GM19025 (cell line): ENCODE data around the gene ZBED5.
"Not testable (repeated sequence)": the region's sequence is repeated elsewhere in the genome, so short reads cannot be mapped to it uniquely, and the experiment has no call there.

Experiments used
- ATAC-seq: cut with Tn5 transposase; IDR thresholded peaks from one replicate; pipeline ENCODE4 v1.9.1; 2021; ENCODE audit warnings: mild to moderate bottlenecking, low read depth, moderate library complexity; ENCODE audit not compliant: unreplicated experiment

Gene ZBED5

DNA sequence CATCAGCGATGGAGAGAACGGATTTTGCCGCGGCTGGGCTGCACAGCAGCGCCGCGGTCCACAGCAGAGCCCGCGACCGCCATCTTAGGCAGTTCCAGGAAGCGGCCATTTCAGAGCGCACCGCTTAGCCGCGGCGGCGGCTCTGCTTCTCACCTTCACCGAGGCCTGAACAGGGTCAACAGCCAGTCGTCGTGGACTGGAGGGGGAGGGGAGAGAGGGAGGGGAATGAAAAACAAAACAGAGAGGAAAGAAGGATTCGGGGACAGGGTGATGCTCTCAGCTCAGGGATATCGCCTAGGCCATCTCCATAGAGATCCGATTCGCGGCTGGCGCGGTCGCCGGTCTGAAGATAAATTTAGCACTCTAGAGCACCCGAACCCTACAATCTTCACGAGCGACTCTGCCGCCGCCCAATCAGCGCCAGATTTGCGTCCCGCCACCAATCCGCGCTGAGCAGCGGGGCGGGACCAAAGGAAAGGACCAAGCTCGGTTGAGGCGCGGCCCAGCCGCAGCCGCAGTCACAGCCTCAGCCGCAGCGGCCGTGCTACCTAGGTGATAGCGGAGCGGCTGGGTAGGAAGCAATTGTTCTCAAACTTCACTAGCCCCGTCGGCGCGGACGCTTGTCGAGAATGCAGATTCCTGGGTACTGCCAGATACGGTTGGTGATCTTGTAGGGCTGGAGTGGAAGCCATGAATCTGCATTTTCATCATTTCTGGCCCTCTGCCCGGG lies at the start of gene ZBED5:
Gene ZBED5, minus strand, starts transcription at position 345 of the 730 bp plus-strand sequence. CDS start 3,108 bp downstream, outside the sequence.
- ATAC-seq, result peak; percentile 91

DNA sequence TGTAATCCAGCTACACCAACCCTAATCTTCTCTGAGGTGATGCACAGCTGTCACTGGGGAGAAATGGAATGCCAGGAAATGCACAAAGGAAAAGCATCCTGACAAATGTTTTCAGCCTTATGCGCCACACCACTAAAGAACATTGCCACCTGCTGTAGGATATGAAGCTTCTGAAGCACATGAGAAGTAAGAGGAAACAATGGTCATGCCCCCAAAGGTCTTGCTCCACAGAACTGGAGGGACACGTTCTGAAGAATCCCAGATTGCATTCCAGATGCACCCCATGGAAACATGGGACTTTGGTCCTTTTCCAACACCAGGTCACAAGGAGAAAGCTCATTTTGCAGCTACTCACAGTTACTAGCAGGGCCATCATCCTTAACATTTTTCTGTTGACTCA lies 48.7 kb upstream of the ZBED5 start:
- no peak for ATAC-seq

DNA sequence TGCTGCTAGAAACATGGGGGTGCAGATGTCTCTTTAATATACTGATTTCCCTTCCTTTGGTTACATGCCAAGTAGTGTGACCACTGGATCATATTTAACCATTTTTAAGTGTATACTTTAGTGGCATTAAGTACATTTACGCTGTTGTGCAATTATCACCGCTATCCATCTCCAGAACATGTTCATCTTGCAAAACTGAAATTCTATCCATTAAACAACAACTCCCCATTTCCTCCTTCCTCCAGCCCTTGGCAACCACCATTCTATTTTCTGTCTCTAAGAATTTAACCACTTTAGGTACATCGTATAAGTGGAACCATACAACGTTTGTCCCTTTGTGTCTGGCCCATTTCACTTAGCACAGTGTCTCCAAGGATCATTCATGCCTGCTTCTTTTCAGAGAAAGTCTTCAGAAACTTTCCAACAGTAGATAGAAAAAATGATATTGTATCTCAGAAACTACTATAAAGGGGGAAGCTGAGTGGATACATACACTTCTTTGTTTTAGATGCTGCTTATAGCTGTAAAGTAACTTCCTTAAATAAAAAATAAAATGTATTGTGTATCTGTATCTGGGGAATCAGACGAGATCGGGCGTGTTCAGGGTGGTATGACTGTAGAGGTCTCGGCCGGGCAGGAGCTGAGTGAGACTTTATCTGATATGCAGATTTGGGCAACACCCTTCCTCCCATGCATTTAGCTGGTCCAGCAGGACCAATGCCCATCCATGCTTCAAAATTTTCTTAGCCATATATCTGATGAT lies 44.6 kb upstream of the ZBED5 start:
- ATAC-seq, result no peak

GRCh38 chr11:10900681-10901415 lies 43.0 kb upstream of the ZBED5 start:
- no peak for ATAC-seq

DNA sequence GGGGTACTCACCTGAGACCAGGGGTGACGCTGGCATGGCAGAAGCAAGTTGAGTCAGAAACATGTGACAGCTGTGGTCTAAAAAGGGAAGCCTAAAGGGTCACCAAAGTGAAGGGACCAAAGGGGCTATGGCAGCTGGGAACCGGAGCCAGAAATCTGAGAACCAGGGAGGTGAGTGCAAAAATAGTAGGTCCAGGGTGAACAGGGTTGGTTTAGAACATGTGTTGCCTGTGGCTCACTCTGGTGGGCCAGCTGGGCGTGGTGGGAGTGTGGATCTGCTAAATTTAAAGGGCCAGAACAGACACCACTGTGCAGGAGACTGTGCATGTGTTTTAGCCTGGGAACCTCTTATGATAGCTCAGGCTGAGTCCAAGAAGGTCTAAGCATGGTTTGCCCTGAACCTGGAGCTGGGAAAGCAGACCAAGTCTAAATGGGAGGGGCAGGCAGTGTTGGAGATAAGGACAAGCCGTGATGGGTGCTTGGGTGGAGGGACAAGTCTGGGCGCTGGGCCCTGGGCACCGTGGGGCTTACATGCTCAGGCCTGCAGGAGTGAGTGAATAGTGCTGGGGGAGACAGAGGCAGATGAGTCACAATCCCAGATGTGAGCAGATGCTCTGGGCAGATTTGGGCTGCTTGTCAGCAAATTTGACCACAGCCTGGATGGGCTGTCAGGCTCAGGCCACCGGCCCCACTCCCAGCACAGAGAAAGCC lies 41.4 kb upstream of the ZBED5 start:
- ATAC-seq, result no peak

- ATAC-seq, result no peak
Measured at GRCh38 chr11:10898763-10899025, 40.8 kb upstream of the ZBED5 start.

DNA sequence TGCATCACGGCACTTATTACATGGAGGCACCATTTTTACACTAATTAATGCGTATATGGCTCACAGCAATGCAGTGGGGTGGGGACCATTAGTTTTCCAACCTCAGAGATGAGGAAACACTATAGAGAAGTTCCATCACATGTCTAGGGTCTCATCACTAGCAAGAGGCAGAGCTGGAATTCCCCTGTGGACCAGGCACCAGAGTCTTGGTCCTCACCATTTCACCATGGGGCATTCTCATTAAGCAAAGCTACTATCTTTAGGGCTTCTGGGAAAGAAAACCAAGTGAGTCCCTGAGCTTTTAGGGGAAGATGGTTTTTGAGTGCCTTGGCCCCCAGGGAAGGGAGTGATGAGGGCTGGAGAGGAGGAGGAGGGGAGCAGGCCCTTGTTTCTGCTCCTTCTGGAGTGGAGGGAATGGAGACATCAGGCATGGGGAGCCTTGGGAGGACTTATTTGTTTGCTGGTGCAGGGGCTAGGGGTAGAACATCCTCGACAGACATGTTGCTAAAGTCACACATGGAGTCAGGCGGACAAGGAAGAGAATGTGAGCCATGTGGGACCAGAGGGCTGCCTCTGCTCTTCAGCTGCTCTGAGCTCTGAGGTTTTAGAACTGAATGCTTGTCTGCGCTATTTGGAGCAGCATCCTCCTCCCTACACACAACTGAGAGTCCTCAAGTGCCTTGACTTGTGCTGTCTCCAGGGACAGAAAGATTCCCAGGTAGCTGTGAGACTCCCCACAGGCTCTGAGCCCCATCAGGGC lies 40.3 kb upstream of the ZBED5 start:
- no peak for ATAC-seq

DNA sequence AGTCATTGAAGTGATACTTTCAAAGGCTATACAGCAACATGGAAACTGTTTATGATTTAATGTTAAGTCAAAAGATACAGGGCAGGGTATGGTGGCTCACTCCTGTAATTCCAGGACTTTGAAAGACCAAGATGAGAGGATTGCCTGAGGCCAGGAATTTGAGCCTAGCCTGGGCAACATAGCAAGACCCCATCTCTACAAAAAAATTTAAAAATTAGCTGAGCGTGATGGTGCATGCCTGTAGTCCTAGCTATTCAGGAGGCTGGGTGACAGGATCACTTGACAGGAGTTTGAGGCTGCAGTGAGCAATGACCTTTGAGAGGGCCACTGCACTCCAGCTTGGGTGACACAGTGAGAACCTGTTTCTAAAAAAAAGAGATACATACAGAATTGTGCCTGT lies 39.3 kb upstream of the ZBED5 start:
- ATAC-seq, result no peak

DNA sequence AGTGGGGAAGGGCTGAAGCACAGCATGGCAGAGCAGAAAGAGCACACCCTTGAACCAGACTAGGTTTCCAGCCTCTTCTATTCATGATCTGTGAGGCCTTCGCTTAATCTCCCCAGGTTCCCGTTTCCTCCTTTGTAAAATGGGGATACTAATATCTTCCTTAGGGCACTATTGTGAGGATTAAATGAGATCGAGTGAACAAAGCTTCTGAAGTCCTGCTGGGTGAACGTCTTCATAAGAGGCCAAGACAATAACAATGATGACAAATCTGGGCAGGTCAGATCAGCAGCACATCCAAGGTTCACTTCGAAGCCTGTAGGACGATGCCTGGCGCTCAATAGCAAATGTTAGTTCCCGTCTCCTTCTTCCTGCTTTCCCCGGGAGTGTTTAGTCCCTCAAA lies 38.6 kb upstream of the ZBED5 start:
- ATAC-seq, result no peak

GRCh38 chr11:10895285-10895684 lies 37.4 kb upstream of the ZBED5 start:
- ATAC-seq, result no peak

DNA sequence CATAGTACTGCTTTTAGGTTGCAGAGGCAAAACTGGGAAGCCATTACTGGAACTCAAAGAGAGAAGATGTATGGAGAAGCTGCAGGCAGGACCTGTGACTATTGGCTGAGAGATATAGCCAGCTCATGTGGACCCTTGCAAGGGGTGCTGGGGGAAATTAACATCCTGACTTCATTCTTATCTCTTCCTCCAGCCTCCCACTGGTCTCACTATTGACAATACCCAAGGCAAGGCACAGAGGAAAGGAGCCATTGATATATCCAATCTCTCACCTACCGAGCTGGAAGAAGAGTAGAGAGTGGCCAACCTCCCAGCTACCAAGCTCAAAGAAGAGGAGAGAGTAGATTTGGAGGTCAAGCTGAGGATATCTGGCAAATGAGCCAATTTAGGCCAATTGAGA lies 36.8 kb upstream of the ZBED5 start:
- no peak for ATAC-seq

- ATAC-seq, result no peak
Measured at GRCh38 chr11:10893714-10894151, 35.9 kb upstream of the ZBED5 start.

DNA sequence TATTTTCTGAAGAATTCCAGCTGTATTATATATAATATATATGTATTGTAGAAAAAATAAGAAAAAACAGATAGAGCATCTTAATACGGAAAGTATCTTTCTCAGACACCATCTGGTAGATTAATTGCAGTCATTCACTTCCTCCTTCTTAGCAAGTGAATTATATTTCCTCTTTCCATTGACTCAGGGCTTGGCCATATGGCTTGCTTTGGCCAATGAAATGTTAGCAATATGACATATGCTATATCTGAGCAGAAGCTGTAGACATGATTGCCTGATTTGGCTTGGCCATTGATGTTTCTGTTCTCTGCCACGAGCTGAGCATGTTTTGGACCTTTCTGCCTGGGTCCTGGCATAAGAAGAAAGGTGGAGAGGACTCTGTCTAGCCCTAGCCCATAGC lies 34.4 kb upstream of the ZBED5 start:
- ATAC-seq, result no peak

DNA sequence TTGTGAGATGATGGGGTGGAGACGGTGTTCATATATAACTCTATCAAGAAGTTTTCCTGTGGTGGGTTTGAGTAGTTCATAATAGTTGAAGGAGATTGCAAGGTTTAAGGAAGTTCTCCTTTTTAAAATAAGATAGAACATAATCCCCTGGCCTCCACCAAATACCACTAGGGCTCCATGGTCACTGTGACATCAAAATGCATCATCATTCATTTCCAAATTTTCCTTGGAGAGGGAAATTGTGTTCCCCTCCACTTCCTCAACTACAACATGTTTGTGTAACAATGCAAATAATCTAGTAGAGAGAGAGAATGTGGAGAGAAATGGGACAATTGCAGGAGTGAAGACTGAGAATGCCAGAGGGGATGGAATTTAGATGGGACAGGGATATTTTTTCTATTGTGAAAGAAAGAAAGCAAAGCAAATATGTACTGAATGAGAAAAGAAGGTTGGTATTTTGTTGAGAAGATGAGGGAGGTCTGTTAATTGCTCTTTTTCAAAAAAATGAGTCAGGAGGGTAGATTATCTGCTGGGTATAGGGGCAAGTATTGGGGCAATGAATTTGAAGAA lies 33.4 kb upstream of the ZBED5 start:
- no peak for ATAC-seq

DNA sequence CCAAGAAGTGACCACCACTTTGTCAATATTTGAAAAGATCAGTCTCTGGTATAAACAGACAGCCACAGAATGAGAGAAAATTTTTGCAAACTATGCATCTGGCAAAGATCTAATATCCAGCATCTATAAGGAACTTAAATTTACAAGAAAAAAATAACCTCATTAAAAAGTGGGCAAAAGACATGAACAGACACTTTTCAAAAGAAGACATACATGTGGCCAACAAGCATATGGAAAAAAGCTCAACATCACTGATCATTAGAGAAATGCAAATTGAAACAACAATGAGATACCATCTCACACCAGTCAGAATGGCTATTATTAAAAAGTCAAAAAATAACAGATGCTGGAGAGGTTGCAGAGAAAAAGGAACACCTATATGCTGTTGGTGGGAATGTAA lies 32.2 kb upstream of the ZBED5 start:
- ATAC-seq, result not testable (repeated sequence)

DNA sequence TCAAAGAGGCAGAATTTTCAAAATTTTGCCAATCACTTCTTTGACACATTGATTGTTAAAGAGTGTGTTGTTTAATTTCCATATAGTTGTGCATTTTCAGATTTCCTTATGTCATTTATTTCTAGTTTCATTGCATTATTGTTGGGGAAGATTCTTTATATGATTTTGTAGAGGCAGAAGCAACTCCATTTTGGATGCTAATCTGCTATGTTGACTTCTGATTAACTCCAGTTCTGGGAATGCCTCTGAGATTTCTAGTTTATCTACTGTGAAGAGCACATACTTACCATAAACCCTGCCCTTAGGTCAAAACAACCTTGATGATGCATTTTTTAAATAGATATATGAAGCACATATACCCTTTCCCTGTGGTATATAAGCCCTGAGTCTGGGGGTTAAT lies 29.5 kb upstream of the ZBED5 start:
- ATAC-seq, result no peak

- no peak for ATAC-seq
Measured at GRCh38 chr11:10886652-10887250, 28.9 kb upstream of the ZBED5 start.

GRCh38 chr11:10885703-10886363 lies 28.0 kb upstream of the ZBED5 start:
- ATAC-seq, result no peak

DNA sequence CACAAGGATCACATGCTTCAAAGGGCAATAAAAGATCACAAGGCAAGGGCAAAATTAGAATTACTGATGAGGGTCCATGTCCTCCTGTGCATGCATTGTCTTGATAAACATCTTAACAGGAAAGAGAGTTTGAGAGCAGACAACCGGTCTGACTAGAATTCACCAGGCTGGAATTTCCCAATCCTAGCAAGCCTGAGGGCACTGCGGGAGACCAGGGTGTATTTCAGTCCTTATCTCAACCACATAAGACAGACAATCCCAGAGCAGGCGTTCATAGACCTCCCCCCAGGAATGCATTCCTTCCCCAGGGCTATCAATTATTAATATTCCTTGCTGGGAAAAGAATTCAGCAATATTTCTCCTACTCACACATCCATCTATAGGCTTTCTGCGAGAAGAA lies 26.4 kb upstream of the ZBED5 start:
- ATAC-seq, result not testable (repeated sequence)
